Left cardiac atrium (tissue), 4 donors: Measurements from ENCODE around the gene AP3B1. TPM values are rescaled to one million over a fixed set of nuclear protein-coding genes. Genes with fewer than 3 reads are reported as not detected.
A peak's percentile ranks its signal among the peaks of the same experiment; 100 is the strongest.

ENCODE experiments used
- ATAC-seq, 2 donors: fragments of 200-7000 bp; cut with Tn5 transposase; one replicate each; pipeline ENCODE4 v1.9.1; 2020; ENCODE audit warnings: mild to moderate bottlenecking in 2 of 2, moderate library complexity in 2 of 2
- DNase-seq: peaks from one replicate; pipeline ENCODE4 v3.0.0-alpha.2; 2020
- intact Hi-C, 2 donors: fragments of 100-400 bp; cut with DNase I; formaldehyde crosslinking; loops; one replicate each; pipeline versions ENCODE4 v1.14.1 to v1.15.1; 2022 to 2023
- total RNA-seq, 2 donors: library from RNA; stranded (reverse); fragmentation: NEBNext Ultra II Directional; extraction: Animal tissue kit (Norgen Biotek cat#: 25700); gene quantifications; one replicate each; pipeline ENCODE4 v1.2.1, GENCODE V29; 2021
- donor health status: DM: no; HTN: yes; CAD: no.
- donor health status: DM: no; HTN: yes; CAD: no; lungs with severe emphysema.
- donor health status: DM: yes; HTN: yes; CAD: no.
- donor health status: Dilated cardiomyopathy.

The AP3B1 gene
- total RNA-seq, 2 donors from 2014 or later = 25.3 to 32.7 TPM

GRCh38 chr5:77995793-77996409, 298.6 kb downstream of the AP3B1 start:
- DNase-seq (no peak), ATAC-seq (no peak)
- intact Hi-C loops = no loop called here

GRCh38 chr5:77994943-77995342, 299.6 kb downstream of the AP3B1 start:
- DNase-seq (no peak), ATAC-seq (no peak)
- intact Hi-C loops = no loop called here

GRCh38 chr5:77993855-77994318, 300.6 kb downstream of the AP3B1 start:
- no peak for ATAC-seq
- intact Hi-C loops = no loop called here
- DNase-seq = no peak

- no peak for DNase-seq
These were observed 301.2 kb downstream of the AP3B1 start for GRCh38 chr5:77993141-77993854.

GRCh38 chr5:77991084-77991483, 303.4 kb downstream of the AP3B1 start:
- ATAC-seq (no peak), DNase-seq (no peak)
- intact Hi-C loops = no loop called here

More at GRCh38 chr5:77993141-77993854, 301.2 kb downstream of the AP3B1 start:
- no peak for ATAC-seq
- intact Hi-C loops = no loop called here

GRCh38 chr5:77990020-77990419, 304.5 kb downstream of the AP3B1 start:
- DNase-seq (no peak), ATAC-seq (no peak)
- intact Hi-C loops = no loop called here

GRCh38 chr5:77987988-77988387, 306.5 kb downstream of the AP3B1 start:
- ATAC-seq (no peak), DNase-seq (no peak)
- intact Hi-C loops = no loop called here

- no peak for DNase-seq
- intact Hi-C loops = no loop called here
- no peak for ATAC-seq
These were observed 307.2 kb downstream of the AP3B1 start for GRCh38 chr5:77987331-77987730.

- intact Hi-C loops = no loop called here
- ATAC-seq = no peak
- DNase-seq = no peak
These were observed 308.2 kb downstream of the AP3B1 start for GRCh38 chr5:77986261-77986660.

- DNase-seq (no peak), ATAC-seq (no peak)
- intact Hi-C loops = no loop called here
These were observed 309.3 kb downstream of the AP3B1 start for GRCh38 chr5:77985247-77985646.

GRCh38 chr5:77984587-77984986, 309.9 kb downstream of the AP3B1 start:
- DNase-seq (no peak), ATAC-seq (no peak)
- intact Hi-C loops = no loop called here

- DNase-seq (no peak), ATAC-seq (no peak)
- intact Hi-C loops = no loop called here
These were observed 310.9 kb downstream of the AP3B1 start for GRCh38 chr5:77983482-77984199.

GRCh38 chr5:77981820-77982219, 312.7 kb downstream of the AP3B1 start:
- intact Hi-C loops = no loop called here
- no peak for DNase-seq
- no peak for ATAC-seq

GRCh38 chr5:77974576-77974975, 319.9 kb downstream of the AP3B1 start:
- intact Hi-C loops = no loop called here
- no peak for DNase-seq
- no peak for ATAC-seq

GRCh38 chr5:77973253-77973609, 321.3 kb downstream of the AP3B1 start:
- intact Hi-C loops = no loop called here
- peak in 1 of 2 donors; percentile 51 for ATAC-seq

GRCh38 chr5:77972469-77973252, 321.8 kb downstream of the AP3B1 start:
- intact Hi-C loops = no loop called here
- ATAC-seq = peak in 1 of 2 donors; percentile 58
- DNase-seq = no peak

More at GRCh38 chr5:77973253-77973609, 321.3 kb downstream of the AP3B1 start:
- DNase-seq = no peak

GRCh38 chr5:77971776-77972468, 322.6 kb downstream of the AP3B1 start:
- DNase-seq = no peak
- intact Hi-C loops = no loop called here
- no peak for ATAC-seq

GRCh38 chr5:77970891-77971290, 323.6 kb downstream of the AP3B1 start:
- ATAC-seq = no peak
- intact Hi-C loops = no loop called here
- DNase-seq = no peak

- ATAC-seq = no peak
- DNase-seq = no peak
- intact Hi-C loops = no loop called here
These were observed 330.7 kb downstream of the AP3B1 start for GRCh38 chr5:77963795-77964194.
